HG03378 (cell line): ENCODE data around the gene PDK3.

Experiments
- ATAC-seq: cut with Tn5 transposase; IDR thresholded peaks from one replicate; pipeline ENCODE4 v1.9.1; 2021; ENCODE audit warnings: mild to moderate bottlenecking, moderate library complexity; ENCODE audit not compliant: unreplicated experiment

Gene PDK3

DNA sequence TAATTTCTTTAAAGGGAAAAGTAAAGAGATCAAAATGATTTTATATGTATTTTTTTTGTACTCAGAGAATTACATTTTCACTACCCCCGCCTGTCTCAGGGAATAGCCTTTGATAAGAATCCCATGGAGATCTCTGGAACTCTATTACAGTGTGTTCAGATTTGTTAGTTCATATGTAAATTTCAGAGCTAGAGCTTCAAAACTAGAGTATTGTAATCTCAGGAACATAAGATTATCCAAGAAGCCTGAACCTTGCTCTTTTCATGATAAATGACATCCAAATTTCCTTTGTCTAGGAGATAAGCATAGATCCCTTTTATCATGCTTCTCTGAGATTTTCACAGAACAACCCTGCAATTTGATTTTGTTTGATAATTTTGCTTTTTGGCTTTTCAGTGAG lies 82.9 kb downstream of the PDK3 start:
- ATAC-seq = no peak

DNA sequence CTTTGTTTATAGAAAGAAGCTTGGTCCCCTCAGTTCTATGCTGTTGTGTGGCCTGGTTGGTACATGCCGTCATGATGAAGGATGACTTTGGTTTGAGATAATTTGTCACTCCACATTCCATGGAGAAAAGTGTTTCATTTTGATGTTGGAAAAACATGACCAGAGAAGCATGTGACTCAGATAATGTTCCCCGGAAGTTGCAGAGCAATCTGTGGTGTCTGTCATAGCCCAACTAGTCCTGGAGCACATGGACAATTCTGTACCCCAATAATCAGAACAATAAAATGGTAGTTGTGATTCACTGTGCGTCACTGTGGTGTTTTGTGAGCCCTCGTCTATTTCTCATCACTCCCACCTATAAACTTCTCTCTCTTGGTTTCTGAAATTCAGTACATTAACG lies 85.1 kb downstream of the PDK3 start:
- no peak for ATAC-seq

GRCh38 chrX:24553011-24553410 lies 87.9 kb downstream of the PDK3 start:
- ATAC-seq = no peak

GRCh38 chrX:24561121-24561520 lies 96.0 kb downstream of the PDK3 start:
- peak; percentile 59 for ATAC-seq

GRCh38 chrX:24563291-24564010 lies 98.4 kb downstream of the PDK3 start:
- ATAC-seq = no peak

- no peak for ATAC-seq
Observed at GRCh38 chrX:24566240-24566639, 101.2 kb downstream of the PDK3 start.

DNA sequence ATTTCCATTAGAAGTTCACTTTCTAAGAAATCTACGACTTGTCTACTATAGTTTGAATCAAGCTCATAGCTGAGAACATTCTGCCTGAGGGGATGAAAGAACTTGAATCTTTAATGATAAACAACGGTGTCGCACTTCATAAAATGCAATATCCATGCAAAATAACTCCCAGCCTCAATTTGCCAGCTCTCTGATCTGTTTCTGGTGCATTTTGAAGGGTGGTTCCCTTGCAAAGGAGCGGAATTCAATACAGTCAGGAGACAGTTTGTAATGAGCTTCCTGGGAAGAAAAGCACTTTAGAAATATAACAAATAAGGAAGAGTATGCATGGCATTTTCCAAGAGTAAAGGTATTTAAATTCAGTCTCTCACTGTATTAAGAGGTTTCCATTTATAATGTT lies 102.1 kb downstream of the PDK3 start:
- no peak for ATAC-seq

- no peak for ATAC-seq
Observed at GRCh38 chrX:24574743-24575142, 109.7 kb downstream of the PDK3 start.

DNA sequence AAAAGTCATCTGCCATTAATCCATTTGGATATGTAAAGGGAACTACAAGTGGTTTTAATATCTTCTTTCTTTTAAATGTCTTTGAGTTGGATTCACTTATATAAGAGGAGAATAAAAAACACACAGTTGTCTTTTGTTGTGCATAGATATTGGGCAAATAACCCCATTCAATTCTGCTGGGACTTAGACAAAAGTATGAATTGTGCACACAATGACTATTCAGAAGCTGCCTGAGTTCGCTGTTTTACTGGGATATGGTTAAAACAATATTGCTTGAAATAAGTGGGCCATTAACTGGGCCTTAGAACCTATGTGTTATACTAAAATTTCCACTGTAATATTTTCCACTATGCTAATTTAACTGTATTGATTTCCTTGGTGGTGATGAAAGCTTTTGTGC lies 110.4 kb downstream of the PDK3 start:
- ATAC-seq = no peak

- ATAC-seq = no peak
Observed at GRCh38 chrX:24577091-24577490, 112.0 kb downstream of the PDK3 start.
